Breast epithelium (tissue), 3 donors: ENCODE measurements around the gene TMEM167B.

Source experiments
- CTCF ChIP-seq, 3 donors: fragments of 450-650 bp; IDR thresholded peaks; one replicate each; pipeline ENCODE4 v1.5.1; 2016 to 2017; ENCODE audit warnings: antibody characterized with exemption in 3 of 3, mild to moderate bottlenecking in 3 of 3, moderate library complexity in 3 of 3
- POLR2AphosphoS5 ChIP-seq, 3 donors: sonication (generic); formaldehyde crosslinking; IDR thresholded peaks; one replicate each; pipeline ENCODE4 v1.6.1; 2017; ENCODE audit warnings: antibody characterized with exemption in 3 of 3

- TF ChIP-seq CTCF (IDR thresholded peaks at IDR 0.05) (no peak), POLR2AphosphoS5 (IDR thresholded peaks at IDR 0.05) (no peak)
These were observed 10.0 kb upstream of the TMEM167B start for GRCh38 chr1:109080441-109081082.
